Endothelial cell of umbilical vein (primary cell): Measurements from ENCODE around the gene RFFL. TPM values are rescaled to one million over a fixed set of nuclear protein-coding genes. Genes with fewer than 3 reads are reported as not detected.
"Not testable (repeated sequence)": the region's sequence is repeated elsewhere in the genome, so short reads cannot be mapped to it uniquely, and the experiment has no call there.

Experiments
- BruUV-seq: library from RNA; stranded (reverse); fragments of 400-500 nt; replicated peaks from 2 replicates; lab custom pipeline; 2021; lab: Mats Ljungman, UMichigan
- CTCF ChIA-PET: fragments of 300-600, 350-600 bp; sonication (Branson Sonifier 250); formaldehyde crosslinking; loops from one replicate; lab custom pipeline; 2021; ENCODE audit warnings: antibody characterized with exemption, inconsistent platforms; lab: Charles Lee
- POLR2A ChIA-PET: fragments of 300-600, 350-600 bp; sonication (Branson Sonifier 250); formaldehyde crosslinking; loops from one replicate; lab custom pipeline; 2021; ENCODE audit warnings: antibody characterized with exemption, inconsistent platforms; lab: Charles Lee
- DNase-seq: peaks from one replicate; pipeline ENCODE4 v3.0.0-alpha.2; 2011; ENCODE audit warnings: low read depth, low spot score
- FAIRE-seq: peaks from 2 replicates; lab custom pipeline; 2011; peaks lifted over from hg19 to GRCh38; lab: Jason Lieb, UNC
- H2AFZ ChIP-seq: 2 replicates; pipeline ENCODE4 v1.6.0; 2012; ENCODE audit warnings: low read depth, low read length, control low read depth, inconsistent platforms
- H3K27ac ChIP-seq: 2 replicates; pipeline ENCODE4 v1.5.1; 2011; ENCODE audit warnings: low read depth, mild to moderate bottlenecking, control low read depth, low read length, moderate library complexity; ENCODE audit not compliant: insufficient read depth
- H3K27me3 ChIP-seq, 2 experiments: 2 replicates each; pipeline versions ENCODE4 v1.6.0 to v1.6.1; 2011; ENCODE audit warnings: low read length in 2 of 2, mixed read lengths in 1 of 2; ENCODE audit not compliant: control insufficient read depth in 2 of 2, insufficient read depth in 2 of 2
- H3K36me3 ChIP-seq, 2 experiments: 2 replicates in 1 of 2; 3 replicates in 1 of 2; pipeline ENCODE4 v1.5.1; 2011; ENCODE audit warnings: low read length in 2 of 2, mild to moderate bottlenecking in 1 of 2, moderate library complexity in 1 of 2; ENCODE audit not compliant: control insufficient read depth in 2 of 2, insufficient read depth in 2 of 2; ENCODE audit errors: extremely low read depth in 1 of 2
- H3K4me1 ChIP-seq: 3 replicates; pipeline ENCODE4 v1.5.1; 2011; ENCODE audit warnings: mild to moderate bottlenecking, low read length; ENCODE audit not compliant: control insufficient read depth, insufficient read depth; ENCODE audit errors: extremely low read depth
- H3K4me2 ChIP-seq: 2 replicates; pipeline ENCODE4 v1.6.1; 2011; ENCODE audit warnings: low read length, control low read depth, mixed read lengths; ENCODE audit not compliant: insufficient read depth
- H3K4me3 ChIP-seq, 3 experiments: fragments of 200-600 bp in 1 of 3; sonication (generic), shearing (Covaris generic) in 1 of 3; replicated peaks in 1 of 3; 2 replicates each; pipeline ENCODE4 v1.5.1; 2011 to 2016; ENCODE audit warnings: control low read depth in 3 of 3, low read length in 3 of 3, mild to moderate bottlenecking in 2 of 3, inconsistent platforms in 1 of 3, low read depth in 1 of 3, moderate library complexity in 1 of 3; ENCODE audit not compliant: insufficient read depth in 1 of 3
- H3K79me2 ChIP-seq: 2 replicates; pipeline ENCODE4 v1.6.0; 2012; ENCODE audit warnings: low read length, inconsistent platforms; ENCODE audit not compliant: control insufficient read depth, insufficient read depth
- H3K9ac ChIP-seq: replicated peaks from 2 replicates; pipeline ENCODE3; 2011; ENCODE audit warnings: low read length, control low read depth; ENCODE audit not compliant: insufficient read depth; ENCODE audit errors: extremely low read depth
- H3K9me1 ChIP-seq: replicated peaks from 3 replicates; pipeline ENCODE4 v1.6.0; 2011; ENCODE audit warnings: mild to moderate bottlenecking, low read length; ENCODE audit not compliant: control insufficient read depth, insufficient read depth; ENCODE audit errors: extremely low read depth
- H3K9me3 ChIP-seq: replicated peaks from 2 replicates; pipeline ENCODE4 v1.5.1; 2012; ENCODE audit warnings: low read length, inconsistent platforms; ENCODE audit not compliant: control insufficient read depth, insufficient read depth
- H4K20me1 ChIP-seq: replicated peaks from 2 replicates; pipeline ENCODE3; 2011; ENCODE audit warnings: mild to moderate bottlenecking, low read length; ENCODE audit not compliant: control insufficient read depth, insufficient read depth; ENCODE audit errors: extremely low read depth
- EZH2 ChIP-seq: IDR thresholded peaks from 2 replicates; pipeline ENCODE4 v1.6.1; 2012; ENCODE audit warnings: borderline replicate concordance, low read depth, mild to moderate bottlenecking, moderate library complexity, low read length, inconsistent platforms; ENCODE audit not compliant: severe bottlenecking
- FOS ChIP-seq: IDR thresholded peaks from 2 replicates; pipeline ENCODE4 v1.6.1; 2011; ENCODE audit warnings: mild to moderate bottlenecking, low read length, moderate library complexity, borderline replicate concordance; ENCODE audit not compliant: insufficient read depth
- GATA2 ChIP-seq: IDR thresholded peaks from 2 replicates; pipeline ENCODE4 v1.7.0; 2011; ENCODE audit warnings: low read depth, mild to moderate bottlenecking, moderate library complexity, mixed read lengths, low read length; ENCODE audit not compliant: insufficient read length, insufficient read depth
- JUN ChIP-seq: IDR thresholded peaks from 2 replicates; pipeline ENCODE4 v1.6.1; 2011; ENCODE audit warnings: borderline replicate concordance, low read depth; ENCODE audit not compliant: insufficient read length, insufficient read depth
- MYC ChIP-seq: IDR thresholded peaks from one replicate; pipeline ENCODE4 v1.6.1; 2011; ENCODE audit warnings: mild to moderate bottlenecking, low read depth, low read length
- POLR2A ChIP-seq: IDR thresholded peaks from 2 replicates; pipeline ENCODE4 v1.6.1; 2012; ENCODE audit warnings: low read depth, mild to moderate bottlenecking, control low read depth, low read length
- POLR2AphosphoS5 ChIP-seq: IDR thresholded peaks from 2 replicates; pipeline ENCODE4 v1.6.1; 2012; ENCODE audit warnings: low read depth, mild to moderate bottlenecking, control low read depth, low read length, moderate library complexity; ENCODE audit not compliant: insufficient read depth
- dilution Hi-C: fragments of 300-500 bp; cut with MboI; formaldehyde crosslinking; loops from one replicate; pipeline ENCODE4 v1.15.0; 2019; ENCODE audit warnings: low sequenced_read_pairs; ENCODE audit not compliant: extremely low pct_ligation_motif_present
- intact Hi-C: fragments of 100-400 bp; cut with micrococcal nuclease; formaldehyde crosslinking; loops from one replicate; pipeline ENCODE4 v1.10.0; 2022
- polyA plus RNA-seq, 4 experiments: library from polyadenylated mRNA; depleted of rRNA in 3 of 4; stranded (reverse) in 3 of 4; unstranded in 1 of 4; fragments of >200 nt; gene quantifications; 2 replicates each; pipeline versions ENCODE4 v1.2.1 to v1.2.3, GENCODE V29; 2011 to 2012; ENCODE audit warnings: missing spikeins in 1 of 4
- total RNA-seq: library from RNA; stranded (reverse); gene quantifications from 2 replicates; pipeline ENCODE4 v1.2.3, GENCODE V29; 2021
- TF ChIP-seq, protein P1 (sequence below): IDR thresholded peaks from 2 replicates; pipeline ENCODE4 v1.6.1; 2011; ENCODE audit not compliant: insufficient read depth, insufficient read length
- TF ChIP-seq, protein P2 (sequence below), 2 donors: IDR thresholded peaks; 1 replicate in 1 of 2; 2 replicates in 1 of 2; pipeline ENCODE4 v1.5.1; 2011; ENCODE audit warnings: low read length in 2 of 2, mild to moderate bottlenecking in 2 of 2, moderate library complexity in 2 of 2, control low read depth in 1 of 2, inconsistent platforms in 1 of 2, low read depth in 1 of 2; ENCODE audit not compliant: insufficient read depth in 1 of 2; ENCODE audit errors: extremely low read depth in 1 of 2

Gene RFFL
- total and polyA plus RNA-seq, 2 donors (not counting 3 experiments of a cell fraction or from before 2014, with no cell fraction given), result 7.0 to 14.1 TPM

DNA sequence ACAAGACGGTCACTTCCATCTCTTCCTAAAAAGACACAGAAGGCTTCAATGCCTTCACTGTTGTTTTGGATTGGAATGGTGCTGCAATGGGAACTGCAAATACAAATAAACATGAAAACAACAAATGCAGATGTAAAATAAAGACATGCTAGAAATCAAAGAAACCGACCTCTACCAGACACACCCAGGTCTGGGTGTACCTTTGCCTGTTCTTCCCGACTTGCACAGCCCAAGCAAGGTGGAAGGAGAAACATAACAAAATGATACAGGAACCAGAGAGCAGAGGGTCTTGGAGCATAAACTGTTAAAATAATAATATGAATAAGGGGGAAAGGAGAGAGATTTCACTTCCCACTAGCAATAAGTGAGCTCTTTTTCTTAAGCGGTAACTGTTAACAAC is 17.3 kb downstream of the RFFL start:
- H3K9me3 ChIP-seq, result no peaks in the 10 kb centered on the region
- DNase-seq, result no peak
- no peak overlapping the region for H3K9ac ChIP-seq
- intact Hi-C loops, result no loop called here
- H3K4me1 ChIP-seq, result peaks cover 11% of the 10 kb centered on the region
- H4K20me1 ChIP-seq, result no peaks in the 10 kb centered on the region
- no peak overlapping the region for H2AFZ ChIP-seq
- H3K79me2 ChIP-seq, result peaks cover 4% of the 10 kb centered on the region
- no peak overlapping the region for H3K4me3 ChIP-seq
- H3K27ac ChIP-seq, result peak overlapping the region; percentile 26
- no peak for FAIRE-seq
- H3K4me2 ChIP-seq, result peak overlapping the region; percentile 71
- H3K27me3 ChIP-seq, result no peaks in the 10 kb centered on the region
- TF ChIP-seq MYC, result no peak
- no peak for TF ChIP-seq POLR2AphosphoS5
- no peak for TF ChIP-seq EZH2
- no peak for TF ChIP-seq JUN
- no peak for TF ChIP-seq GATA2
- no peak for TF ChIP-seq FOS
- TF ChIP-seq, protein P1, sequence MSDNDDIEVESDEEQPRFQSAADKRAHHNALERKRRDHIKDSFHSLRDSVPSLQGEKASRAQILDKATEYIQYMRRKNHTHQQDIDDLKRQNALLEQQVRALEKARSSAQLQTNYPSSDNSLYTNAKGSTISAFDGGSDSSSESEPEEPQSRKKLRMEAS, result no peak
- TF ChIP-seq, protein P2, sequence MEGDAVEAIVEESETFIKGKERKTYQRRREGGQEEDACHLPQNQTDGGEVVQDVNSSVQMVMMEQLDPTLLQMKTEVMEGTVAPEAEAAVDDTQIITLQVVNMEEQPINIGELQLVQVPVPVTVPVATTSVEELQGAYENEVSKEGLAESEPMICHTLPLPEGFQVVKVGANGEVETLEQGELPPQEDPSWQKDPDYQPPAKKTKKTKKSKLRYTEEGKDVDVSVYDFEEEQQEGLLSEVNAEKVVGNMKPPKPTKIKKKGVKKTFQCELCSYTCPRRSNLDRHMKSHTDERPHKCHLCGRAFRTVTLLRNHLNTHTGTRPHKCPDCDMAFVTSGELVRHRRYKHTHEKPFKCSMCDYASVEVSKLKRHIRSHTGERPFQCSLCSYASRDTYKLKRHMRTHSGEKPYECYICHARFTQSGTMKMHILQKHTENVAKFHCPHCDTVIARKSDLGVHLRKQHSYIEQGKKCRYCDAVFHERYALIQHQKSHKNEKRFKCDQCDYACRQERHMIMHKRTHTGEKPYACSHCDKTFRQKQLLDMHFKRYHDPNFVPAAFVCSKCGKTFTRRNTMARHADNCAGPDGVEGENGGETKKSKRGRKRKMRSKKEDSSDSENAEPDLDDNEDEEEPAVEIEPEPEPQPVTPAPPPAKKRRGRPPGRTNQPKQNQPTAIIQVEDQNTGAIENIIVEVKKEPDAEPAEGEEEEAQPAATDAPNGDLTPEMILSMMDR (IDR thresholded peaks at IDR 0.05; ENCODE audit: extremely low read depth in 1 of 2, insufficient read depth in 1 of 2, low read depth in 1 of 2, low read length in 2 of 2), result no peak
- TF ChIP-seq POLR2A, result no peak
- ChIA-PET POLR2A (no interaction called here), CTCF (interaction anchor here (1.0 to 2.0 kb wide), 5 partner anchors 12 to 44 kb away, joined by 3 to 8 read pairs (median 5); no protein-coding TSS in a partner anchor)
- BruUV-seq, result no TSS peak
- dilution Hi-C loops, result no loop called here
- H3K9me1 ChIP-seq, result no peaks in the 10 kb centered on the region
- H3K36me3 ChIP-seq, result no peaks in the 10 kb centered on the region

DNA sequence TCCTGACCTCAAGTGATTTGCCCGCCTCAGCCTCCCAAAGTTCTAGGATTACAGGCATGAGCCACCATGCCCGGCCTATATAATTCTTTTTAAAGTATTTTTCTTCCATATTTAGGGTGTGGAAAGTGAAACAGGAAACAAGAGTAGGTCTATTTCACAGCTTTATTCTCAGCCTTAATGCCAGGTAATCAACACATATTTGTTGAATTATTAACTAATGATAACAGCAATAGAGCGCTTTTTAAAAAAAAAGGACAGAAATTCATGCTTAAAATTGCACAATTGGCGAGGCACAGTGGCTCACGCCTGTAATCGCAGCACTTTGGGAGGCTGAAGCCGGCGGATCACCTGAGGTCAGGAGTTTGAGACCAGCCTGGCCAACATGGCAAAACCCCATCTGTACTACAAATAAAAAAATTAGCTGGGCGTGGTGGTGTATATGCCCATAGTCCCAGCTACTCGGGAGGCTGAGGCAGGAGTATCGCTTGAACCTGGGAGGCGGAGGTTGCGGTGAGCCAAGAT is 18.0 kb downstream of the RFFL start:
- H3K27ac ChIP-seq, H2AFZ ChIP-seq, DNase-seq, H3K4me1 ChIP-seq, H3K9me1 ChIP-seq, H3K9me3 ChIP-seq, H3K36me3 ChIP-seq, POLR2A ChIA-PET, intact Hi-C loops, H3K27me3 ChIP-seq, H3K4me2 ChIP-seq, dilution Hi-C loops, H3K9ac ChIP-seq, H4K20me1 ChIP-seq, H3K79me2 ChIP-seq, FAIRE-seq, BruUV-seq, H3K4me3 ChIP-seq: not testable (repeated sequence)
- CTCF ChIA-PET, result interaction anchor here (1.6 to 2.0 kb wide), 2 partner anchors 11 to 18 kb away, joined by 5 to 7 read pairs; partner anchors contain the start of gene RFFL
